Suprapubic skin (tissue), 4 donors: ENCODE measurements around the gene OTULINL.

Source experiments
- EP300 ChIP-seq: sonication (generic); formaldehyde crosslinking; IDR thresholded peaks from one replicate; pipeline ENCODE4 v1.6.1; 2017; ENCODE audit warnings: antibody characterized with exemption
- POLR2A ChIP-seq, 2 donors: fragments of 450-650 bp; IDR thresholded peaks; one replicate each; pipeline ENCODE4 v1.6.1; 2017; ENCODE audit warnings: antibody characterized with exemption in 2 of 2, mild to moderate bottlenecking in 2 of 2, moderate library complexity in 2 of 2
- POLR2AphosphoS5 ChIP-seq, 3 donors: sonication (generic); formaldehyde crosslinking; IDR thresholded peaks; one replicate each; pipeline ENCODE4 v1.6.1; 2017; ENCODE audit warnings: antibody characterized with exemption in 3 of 3
- TF ChIP-seq, protein P1 (sequence below), 2 donors: fragments of 200-600 bp in 1 of 2; fragments of 450-650 bp in 1 of 2; sonication (generic) in 1 of 2; IDR thresholded peaks; one replicate each; pipeline ENCODE4 v1.5.1; 2016 to 2019; ENCODE audit warnings: antibody characterized with exemption in 2 of 2, mild to moderate bottlenecking in 1 of 2, moderate library complexity in 1 of 2

DNA sequence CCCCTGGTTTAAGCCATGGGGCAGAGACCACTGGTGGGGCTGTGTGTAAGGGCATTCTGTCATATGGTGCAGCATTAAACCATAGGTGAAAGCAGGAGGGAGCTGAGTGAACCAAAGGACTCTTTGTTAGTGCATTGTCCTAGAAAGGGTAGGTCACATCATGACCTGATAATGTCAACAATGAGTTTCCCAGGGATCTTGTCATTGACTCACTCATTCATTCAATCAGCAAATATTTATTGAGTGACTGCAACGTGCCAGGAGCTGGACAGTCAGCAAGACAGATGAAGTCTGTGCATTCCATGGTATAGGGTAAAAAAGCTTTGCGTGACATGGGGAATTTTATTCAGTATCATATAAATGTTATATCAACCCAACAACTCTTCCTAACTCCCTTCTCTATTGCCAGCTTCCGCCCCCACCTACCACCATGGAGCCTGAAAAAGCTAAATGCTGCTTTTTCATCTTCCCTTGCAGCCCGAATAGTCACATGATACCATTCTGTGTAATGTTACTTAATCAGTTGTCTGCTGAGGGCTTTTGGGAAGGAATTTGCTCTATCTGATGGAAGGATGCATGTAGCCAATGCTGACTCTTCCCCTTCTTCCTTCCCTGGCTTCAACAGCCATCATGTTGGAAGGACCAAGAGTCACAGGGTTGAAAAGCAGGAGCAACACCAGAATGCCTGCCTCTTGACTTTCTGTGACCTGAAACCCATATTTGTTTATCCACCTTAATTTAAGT lies 11.5 kb upstream of the OTULINL start:
- TF ChIP-seq POLR2AphosphoS5 (IDR thresholded peaks at IDR 0.05) = no peak
- TF ChIP-seq, protein P1, sequence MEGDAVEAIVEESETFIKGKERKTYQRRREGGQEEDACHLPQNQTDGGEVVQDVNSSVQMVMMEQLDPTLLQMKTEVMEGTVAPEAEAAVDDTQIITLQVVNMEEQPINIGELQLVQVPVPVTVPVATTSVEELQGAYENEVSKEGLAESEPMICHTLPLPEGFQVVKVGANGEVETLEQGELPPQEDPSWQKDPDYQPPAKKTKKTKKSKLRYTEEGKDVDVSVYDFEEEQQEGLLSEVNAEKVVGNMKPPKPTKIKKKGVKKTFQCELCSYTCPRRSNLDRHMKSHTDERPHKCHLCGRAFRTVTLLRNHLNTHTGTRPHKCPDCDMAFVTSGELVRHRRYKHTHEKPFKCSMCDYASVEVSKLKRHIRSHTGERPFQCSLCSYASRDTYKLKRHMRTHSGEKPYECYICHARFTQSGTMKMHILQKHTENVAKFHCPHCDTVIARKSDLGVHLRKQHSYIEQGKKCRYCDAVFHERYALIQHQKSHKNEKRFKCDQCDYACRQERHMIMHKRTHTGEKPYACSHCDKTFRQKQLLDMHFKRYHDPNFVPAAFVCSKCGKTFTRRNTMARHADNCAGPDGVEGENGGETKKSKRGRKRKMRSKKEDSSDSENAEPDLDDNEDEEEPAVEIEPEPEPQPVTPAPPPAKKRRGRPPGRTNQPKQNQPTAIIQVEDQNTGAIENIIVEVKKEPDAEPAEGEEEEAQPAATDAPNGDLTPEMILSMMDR (IDR thresholded peaks at IDR 0.05) = no peak
- TF ChIP-seq EP300 = no peak
- no peak for TF ChIP-seq POLR2A (IDR thresholded peaks at IDR 0.05)
